Mesodermal cell (in vitro differentiated cells): Measurements from ENCODE around the gene LYZL1.
"Not testable (repeated sequence)": the region's sequence is repeated elsewhere in the genome, so short reads cannot be mapped to it uniquely, and the experiment has no call there.

Experiments
- H3K27ac ChIP-seq: 2 replicates; pipeline ENCODE4 v1.7.0; 2013; ENCODE audit warnings: mild to moderate bottlenecking, low read depth, low read length, moderate library complexity; ENCODE audit not compliant: severe bottlenecking
- H3K36me3 ChIP-seq: 2 replicates; pipeline ENCODE4 v1.7.1; 2013; ENCODE audit warnings: mild to moderate bottlenecking, low read length, moderate library complexity; ENCODE audit not compliant: control insufficient read depth, insufficient read depth
- H3K4me1 ChIP-seq: one replicate; pipeline ENCODE4 v1.7.1; 2013; ENCODE audit warnings: mild to moderate bottlenecking, low read length; ENCODE audit not compliant: insufficient read depth, control insufficient read depth, poor library complexity, severe bottlenecking
- H3K4me3 ChIP-seq: 2 replicates; pipeline ENCODE4 v1.7.0; 2013; ENCODE audit warnings: low read length, control low read depth, mild to moderate bottlenecking; ENCODE audit not compliant: insufficient read depth, poor library complexity, severe bottlenecking; ENCODE audit errors: extremely low read depth
- H3K9me3 ChIP-seq: 2 replicates; pipeline ENCODE4 v1.7.1; 2013; ENCODE audit warnings: mild to moderate bottlenecking, low read length, moderate library complexity; ENCODE audit not compliant: control insufficient read depth
- WGBS, 2 experiments: methylation state at CpG; one replicate each; pipeline ENCODE4 v1.1.5; 2013; ENCODE audit warnings: missing lambda C conversion rate in 2 of 2; ENCODE audit not compliant: insufficient coverage in 2 of 2; 5-methylcytosine and 5-hydroxymethylcytosine counted together

Gene LYZL1

GRCh38 chr10:29306688-29307087 lies 17.8 kb downstream of the LYZL1 start:
- H3K27ac ChIP-seq = no peak overlapping the region
- H3K4me1 ChIP-seq = peaks cover 8% of the 10 kb centered on the region
- H3K36me3 ChIP-seq = no peaks in the 10 kb centered on the region
- peaks cover 16% of the 10 kb centered on the region for H3K9me3 ChIP-seq
- no peak overlapping the region for H3K4me3 ChIP-seq
- WGBS, 2 experiments = 80 to 91% methylated on average over 2 of the region's 3 CpGs

- not testable (repeated sequence) for H3K4me3 ChIP-seq, H3K4me1 ChIP-seq, H3K9me3 ChIP-seq, H3K36me3 ChIP-seq, H3K27ac ChIP-seq
- 82 to 87% methylated on average over 7 to 11 of the region's 11 CpGs for WGBS, 2 experiments
These were observed 19.3 kb downstream of the LYZL1 start for GRCh38 chr10:29308142-29308541.

- no peak overlapping the region for H3K27ac ChIP-seq
These were observed 20.6 kb downstream of the LYZL1 start for GRCh38 chr10:29309465-29309864.

GRCh38 chr10:29310463-29310862 lies 21.6 kb downstream of the LYZL1 start:
- 75 to 79% methylated on average over 7 of the region's 7 CpGs for WGBS, 2 experiments
- H3K27ac ChIP-seq, H3K4me3 ChIP-seq, H3K36me3 ChIP-seq, H3K4me1 ChIP-seq, H3K9me3 ChIP-seq: not testable (repeated sequence)

More at GRCh38 chr10:29309465-29309864, 20.6 kb downstream of the LYZL1 start:
- Histone ChIP-seq H3K4me1 (peaks cover 5% of the 10 kb centered on the region), H3K36me3 (no peaks in the 10 kb centered on the region), H3K4me3 (no peak overlapping the region), H3K9me3 (no peaks in the 10 kb centered on the region)
- WGBS, 2 experiments = 71 to 80% methylated on average over 2 to 3 of the region's 3 CpGs

- H3K4me3 ChIP-seq = no peak overlapping the region
These were observed 24.2 kb downstream of the LYZL1 start for GRCh38 chr10:29313071-29313470.

GRCh38 chr10:29314726-29315125 lies 25.9 kb downstream of the LYZL1 start:
- Histone ChIP-seq H3K4me3 (no peak overlapping the region), H3K36me3 (no peaks in the 10 kb centered on the region), H3K4me1 (peaks cover 20% of the 10 kb centered on the region), H3K27ac (no peak overlapping the region), H3K9me3 (no peaks in the 10 kb centered on the region)
- WGBS, 2 experiments = 80 to 87% methylated on average over 5 to 6 of the region's 8 CpGs

More at GRCh38 chr10:29313071-29313470, 24.2 kb downstream of the LYZL1 start:
- Histone ChIP-seq H3K27ac (no peak overlapping the region), H3K9me3 (no peaks in the 10 kb centered on the region), H3K4me1 (peaks cover 10% of the 10 kb centered on the region), H3K36me3 (no peaks in the 10 kb centered on the region)
- 100% methylated on average over 1 of the region's 3 CpGs; no CpG with 5 or more reads in 1 of the 2 experiments for WGBS, 2 experiments

- H3K27ac ChIP-seq = no peak overlapping the region
- WGBS, 2 experiments = 82 to 94% methylated on average over 4 to 5 of the region's 5 CpGs
- no peak overlapping the region for H3K4me3 ChIP-seq
- H3K36me3 ChIP-seq = no peaks in the 10 kb centered on the region
- H3K9me3 ChIP-seq = no peaks in the 10 kb centered on the region
- H3K4me1 ChIP-seq = peaks cover 21% of the 10 kb centered on the region
These were observed 26.9 kb downstream of the LYZL1 start for GRCh38 chr10:29315814-29316213.

GRCh38 chr10:29316308-29317026 lies 27.6 kb downstream of the LYZL1 start:
- H3K4me1 ChIP-seq = peaks cover 21% of the 10 kb centered on the region
- no peaks in the 10 kb centered on the region for H3K36me3 ChIP-seq
- no peak overlapping the region for H3K4me3 ChIP-seq
- H3K27ac ChIP-seq = no peak overlapping the region
- 97 to 100% methylated on average over 2 to 4 of the region's 8 CpGs for WGBS, 2 experiments
- no peaks in the 10 kb centered on the region for H3K9me3 ChIP-seq

- Histone ChIP-seq H3K27ac (no peak overlapping the region), H3K9me3 (no peaks in the 10 kb centered on the region), H3K4me1 (peaks cover 21% of the 10 kb centered on the region), H3K4me3 (no peak overlapping the region), H3K36me3 (no peaks in the 10 kb centered on the region)
- WGBS, 2 experiments = 100% methylated on average over 1 of the region's 2 CpGs; no CpG with 5 or more reads in 1 of the 2 experiments
These were observed 28.2 kb downstream of the LYZL1 start for GRCh38 chr10:29317027-29317420.

- 86 to 100% methylated on average over 1 to 2 of the region's 5 CpGs for WGBS, 2 experiments
- H3K4me1 ChIP-seq = peaks cover 21% of the 10 kb centered on the region
- no peak overlapping the region for H3K4me3 ChIP-seq
- no peaks in the 10 kb centered on the region for H3K9me3 ChIP-seq
- peak overlapping the region; percentile 80 for H3K27ac ChIP-seq
- H3K36me3 ChIP-seq = no peaks in the 10 kb centered on the region
These were observed 28.7 kb downstream of the LYZL1 start for GRCh38 chr10:29317423-29318021.
